ENCODE measurements around the gene FUNDC2. TPM values are rescaled to one million over a fixed set of nuclear protein-coding genes. Genes with fewer than 3 reads are reported as not detected.

Gene FUNDC2
- total RNA-seq, 1 donor from 2014 or later = 44.2 TPM

GRCh38 chrX:155070975-155071693, 44.5 kb downstream of the FUNDC2 start, which contains the start of the genes BRCC3, CMC4 and MTCP1:
Gene BRCC3 (plus strand): TSS chrX:155071508. CDS start chrX:155071528, 20 bp downstream.
Gene CMC4 (minus strand): TSS chrX:155071136. CDS start chrX:155064023, 7,113 bp downstream.
Gene MTCP1 (minus strand): TSS chrX:155071136. CDS start chrX:155066010, 5,126 bp downstream.
- no peaks in the 10 kb centered on the region for H3K27me3 Mint-ChIP-seq (ENCODE audit: low read depth)
- peaks cover 6% of the 10 kb centered on the region for H3K36me3 Mint-ChIP-seq (ENCODE audit: low read depth)
- peak within 1 kb of the TSS; percentile 86 for H3K4me3 Mint-ChIP-seq (ENCODE audit: unreplicated experiment)
- DNase-seq (ENCODE audit: low spot score) = peak; percentile 90
- H3K27ac Mint-ChIP-seq (ENCODE audit: unreplicated experiment) = peak within 1 kb of the TSS; percentile 92
- peaks cover 12% of the 10 kb centered on the region for H3K9me3 Mint-ChIP-seq (ENCODE audit: low read depth)
- TF ChIP-seq CTCF (IDR thresholded peaks at IDR 0.05) = no peak
- peaks cover 31% of the 10 kb centered on the region for H3K4me1 Mint-ChIP-seq (ENCODE audit: low read depth)

DNA sequence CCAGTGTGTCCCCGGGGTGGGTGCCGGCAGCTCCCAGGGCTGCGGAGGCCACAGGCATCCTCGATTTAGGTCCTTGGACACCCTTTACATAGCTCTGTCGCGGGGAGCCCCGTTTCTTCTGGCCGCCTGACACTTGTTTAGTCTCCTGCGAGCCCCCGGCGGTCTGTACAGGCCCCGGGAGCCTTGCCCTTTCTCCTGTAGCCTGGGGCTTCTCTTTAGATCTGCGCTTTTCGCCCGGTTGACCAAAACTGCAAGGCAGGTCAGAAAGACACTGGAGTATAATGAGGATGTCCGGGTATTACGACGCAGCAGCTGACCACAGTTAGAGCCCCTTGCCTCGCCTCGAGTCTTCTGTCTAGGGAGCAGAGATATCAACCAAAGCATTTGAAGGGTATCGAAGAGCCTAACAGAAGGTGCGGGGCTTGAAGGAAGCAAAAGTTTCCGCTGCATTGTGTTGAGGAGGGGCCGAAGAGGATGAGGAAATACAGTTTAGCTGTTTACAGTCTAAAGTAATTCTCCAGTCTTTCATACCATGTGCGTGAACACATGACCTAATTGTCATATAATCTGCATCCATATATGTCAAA, 45.1 kb downstream of the FUNDC2 start:
- peak; percentile 82 for DNase-seq (ENCODE audit: low spot score)
- H3K4me3 Mint-ChIP-seq (ENCODE audit: unreplicated experiment) = peak overlapping the region; percentile 86
- H3K4me1 Mint-ChIP-seq (ENCODE audit: low read depth) = peaks cover 31% of the 10 kb centered on the region
- H3K27me3 Mint-ChIP-seq (ENCODE audit: low read depth) = no peaks in the 10 kb centered on the region
- peaks cover 12% of the 10 kb centered on the region for H3K9me3 Mint-ChIP-seq (ENCODE audit: low read depth)
- peaks cover 6% of the 10 kb centered on the region for H3K36me3 Mint-ChIP-seq (ENCODE audit: low read depth)
- peak overlapping the region; percentile 87 for H3K27ac Mint-ChIP-seq (ENCODE audit: unreplicated experiment)
- TF ChIP-seq CTCF (IDR thresholded peaks at IDR 0.05) = no peak

- Mint-ChIP-seq H3K4me1 (ENCODE audit: low read depth) (no peaks in the 10 kb centered on the region), H3K9me3 (ENCODE audit: low read depth) (peaks cover 6% of the 10 kb centered on the region), H3K36me3 (ENCODE audit: low read depth) (peaks cover 4% of the 10 kb centered on the region), H3K27ac (ENCODE audit: unreplicated experiment) (no peak overlapping the region), H3K4me3 (ENCODE audit: unreplicated experiment) (no peak overlapping the region), H3K27me3 (ENCODE audit: low read depth) (no peaks in the 10 kb centered on the region)
- TF ChIP-seq CTCF (IDR thresholded peaks at IDR 0.05) = peak; percentile 68
- DNase-seq (ENCODE audit: low spot score) = peak; percentile 85
Observed at GRCh38 chrX:155086202-155086840, 59.7 kb downstream of the FUNDC2 start.

DNA sequence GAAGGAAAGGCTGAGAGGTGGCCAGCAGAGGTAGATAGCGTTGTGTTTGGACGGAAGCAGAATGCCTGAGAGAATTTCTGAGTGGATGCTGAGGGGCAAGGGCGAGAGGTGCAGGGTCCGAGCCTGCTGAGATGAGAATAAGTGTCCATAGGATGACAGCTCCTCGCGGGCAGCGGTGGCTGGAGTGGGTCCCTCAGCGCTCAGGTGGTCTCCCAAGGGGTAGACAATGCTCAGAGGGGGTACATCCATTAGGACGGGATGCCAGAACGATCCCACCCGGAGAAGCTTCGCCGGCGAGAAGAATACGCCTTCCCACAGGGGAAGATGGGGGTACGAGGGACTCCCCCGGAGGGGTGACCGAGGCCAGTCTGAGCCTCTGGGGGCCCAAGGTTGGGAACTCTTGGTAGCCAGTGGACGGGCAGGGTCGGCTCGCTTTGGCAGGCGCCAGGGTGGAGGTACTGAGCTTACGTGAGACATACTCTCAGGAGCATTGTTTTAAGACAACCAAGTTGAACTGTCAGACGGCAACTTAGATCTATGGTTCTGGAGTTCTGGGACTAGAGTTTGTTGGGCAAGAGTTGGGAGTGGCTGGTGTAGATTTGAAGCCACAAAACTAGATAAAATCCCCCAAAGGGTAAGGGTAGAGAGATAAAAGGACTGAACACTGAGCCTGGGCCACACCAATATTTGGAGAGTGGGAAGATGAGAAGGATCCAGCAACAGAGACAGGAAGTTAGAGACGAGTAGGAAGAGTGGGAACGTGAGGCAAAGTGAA, 60.5 kb downstream of the FUNDC2 start:
- TF ChIP-seq CTCF (IDR thresholded peaks at IDR 0.05) = no peak
- Mint-ChIP-seq H3K9me3 (ENCODE audit: low read depth) (peaks cover 6% of the 10 kb centered on the region), H3K4me3 (ENCODE audit: unreplicated experiment) (no peak overlapping the region), H3K36me3 (ENCODE audit: low read depth) (peaks cover 4% of the 10 kb centered on the region), H3K27me3 (ENCODE audit: low read depth) (no peaks in the 10 kb centered on the region), H3K27ac (ENCODE audit: unreplicated experiment) (no peak overlapping the region), H3K4me1 (ENCODE audit: low read depth) (no peaks in the 10 kb centered on the region)
- peak; percentile 85 for DNase-seq (ENCODE audit: low spot score)
